ENCODE measurements around the gene DNAH7.

Gene DNAH7

GRCh38 chr2:195871326-195871725 is 197.3 kb downstream of the DNAH7 start:
- in situ Hi-C loops (cut with HindIII; ENCODE audit: low sequenced_read_pairs): no loop called here

DNA sequence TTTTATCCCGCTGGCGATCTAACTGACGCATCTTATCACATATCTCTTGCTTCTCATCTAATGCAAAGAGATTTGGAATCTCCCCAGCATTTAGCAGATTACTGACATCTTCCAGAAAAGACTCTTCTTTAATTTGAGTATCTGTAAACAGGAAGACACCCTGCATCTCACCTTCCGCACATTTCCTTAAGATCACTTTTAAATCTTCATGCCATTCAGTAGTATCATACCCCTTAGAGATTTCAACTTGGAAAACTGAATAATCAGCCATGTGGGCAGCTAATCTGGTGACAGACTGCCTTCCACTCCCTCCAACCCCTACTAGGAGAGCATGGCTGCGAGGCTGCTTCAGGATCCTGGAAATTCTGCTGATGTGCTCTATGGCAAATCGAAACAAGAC is 204.3 kb downstream of the DNAH7 start:
- in situ Hi-C loops (cut with HindIII; ENCODE audit: low sequenced_read_pairs): no loop called here

GRCh38 chr2:195863564-195863963 is 205.1 kb downstream of the DNAH7 start:
- in situ Hi-C loops (cut with HindIII; ENCODE audit: low sequenced_read_pairs): no loop called here

- in situ Hi-C loops (cut with HindIII; ENCODE audit: low sequenced_read_pairs): no loop called here
Observed at GRCh38 chr2:195863121-195863520, 205.5 kb downstream of the DNAH7 start.

DNA sequence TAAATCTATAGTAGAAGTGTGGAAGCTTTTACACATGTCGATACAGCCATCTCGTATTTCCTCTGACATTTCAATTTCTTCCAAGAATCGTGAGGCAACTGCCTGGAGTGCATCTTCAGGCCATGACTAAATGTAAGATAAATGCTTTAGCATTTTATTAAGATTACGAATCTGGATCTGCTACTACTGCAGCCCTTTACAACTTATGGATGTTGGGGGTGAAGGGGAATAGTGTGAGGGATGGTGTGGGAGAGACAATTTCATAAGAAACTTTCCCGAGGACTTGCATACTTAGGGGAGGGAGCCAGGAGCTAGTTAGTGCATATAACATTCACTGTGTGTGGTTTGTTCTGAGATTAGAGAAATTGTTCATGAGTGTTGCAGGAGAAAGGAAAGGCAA is 206.8 kb downstream of the DNAH7 start:
- in situ Hi-C loops (cut with HindIII; ENCODE audit: low sequenced_read_pairs): no loop called here

GRCh38 chr2:195859513-195859912 is 209.1 kb downstream of the DNAH7 start:
- in situ Hi-C loops (cut with HindIII; ENCODE audit: low sequenced_read_pairs): no loop called here

- in situ Hi-C loops (cut with HindIII; ENCODE audit: low sequenced_read_pairs): no loop called here
Observed at GRCh38 chr2:195857132-195857531, 211.5 kb downstream of the DNAH7 start.

- in situ Hi-C loops (cut with HindIII; ENCODE audit: low sequenced_read_pairs): no loop called here
Observed at GRCh38 chr2:195850764-195851163, 217.9 kb downstream of the DNAH7 start.

GRCh38 chr2:195848119-195848899 is 220.3 kb downstream of the DNAH7 start:
- in situ Hi-C loops (cut with HindIII; ENCODE audit: low sequenced_read_pairs): no loop called here

DNA sequence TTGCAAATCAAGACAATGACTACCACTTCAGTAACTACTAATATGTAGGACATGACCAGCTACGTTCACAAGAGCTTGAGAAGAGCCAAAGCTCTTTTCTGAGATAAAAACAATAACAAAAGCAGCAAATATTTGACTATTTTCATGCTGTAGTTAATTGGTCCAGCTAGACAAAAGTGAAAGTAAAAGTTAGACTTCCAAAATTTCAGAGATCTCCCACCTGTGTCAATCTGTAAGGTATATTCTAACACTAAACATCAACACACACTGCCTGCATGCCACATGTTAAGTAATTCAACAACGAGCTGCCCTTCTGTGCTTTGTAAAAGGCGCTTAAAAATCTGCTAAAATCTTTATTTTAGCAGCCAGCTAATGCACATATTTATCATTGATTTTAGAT is 225.7 kb downstream of the DNAH7 start:
- in situ Hi-C loops (cut with HindIII; ENCODE audit: low sequenced_read_pairs): no loop called here

DNA sequence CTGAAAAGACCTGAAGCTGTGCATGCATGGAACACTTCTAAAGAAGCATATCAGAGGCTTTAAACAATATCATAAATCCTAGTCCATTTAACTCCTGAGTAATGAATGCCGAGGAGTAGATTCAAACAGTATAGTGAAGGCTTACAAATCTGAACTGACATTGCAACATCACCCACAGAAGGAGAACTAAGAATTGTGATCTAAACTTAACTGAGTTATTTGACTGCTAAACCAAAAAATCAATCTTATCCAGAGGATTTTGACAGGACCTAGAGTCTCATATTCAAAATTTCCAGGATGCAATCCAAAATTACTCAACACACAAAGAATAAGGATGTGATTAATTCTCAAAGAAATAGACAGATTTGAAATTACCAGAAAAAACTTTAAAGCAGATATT is 230.6 kb downstream of the DNAH7 start:
- in situ Hi-C loops (cut with HindIII; ENCODE audit: low sequenced_read_pairs): no loop called here

DNA sequence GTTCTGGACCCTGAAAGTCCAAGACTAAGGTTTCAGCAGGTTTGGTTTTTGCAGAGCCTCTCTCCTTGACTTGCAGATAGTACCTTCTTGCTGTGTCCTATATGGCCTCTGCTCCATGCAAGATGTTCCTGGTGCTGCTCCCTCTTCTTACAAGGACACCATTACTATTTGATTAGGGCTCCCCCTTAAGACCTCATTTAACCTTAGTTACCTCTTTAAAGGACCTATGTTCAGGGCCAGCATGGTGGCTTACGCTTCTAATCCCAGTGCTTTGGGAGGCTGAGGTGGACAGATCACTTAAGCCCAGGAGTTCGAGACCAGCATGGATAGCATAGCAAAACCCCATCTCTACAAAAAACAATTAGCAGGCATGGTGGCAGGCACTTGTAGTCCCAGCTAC is 232.6 kb downstream of the DNAH7 start:
- in situ Hi-C loops (cut with HindIII; ENCODE audit: low sequenced_read_pairs): no loop called here

- in situ Hi-C loops (cut with HindIII; ENCODE audit: low sequenced_read_pairs): no loop called here
Observed at GRCh38 chr2:195834836-195835235, 233.8 kb downstream of the DNAH7 start.

- in situ Hi-C loops (cut with HindIII; ENCODE audit: low sequenced_read_pairs): no loop called here
Observed at GRCh38 chr2:195830968-195831950, 237.4 kb downstream of the DNAH7 start.

- in situ Hi-C loops (cut with HindIII; ENCODE audit: low sequenced_read_pairs): no loop called here
Observed at GRCh38 chr2:195824478-195824877, 244.2 kb downstream of the DNAH7 start.

- in situ Hi-C loops (cut with HindIII; ENCODE audit: low sequenced_read_pairs): no loop called here
Observed at GRCh38 chr2:195823206-195823605, 245.4 kb downstream of the DNAH7 start.

- in situ Hi-C loops (cut with HindIII; ENCODE audit: low sequenced_read_pairs): no loop called here
Observed at GRCh38 chr2:195821566-195821932, 247.1 kb downstream of the DNAH7 start.

DNA sequence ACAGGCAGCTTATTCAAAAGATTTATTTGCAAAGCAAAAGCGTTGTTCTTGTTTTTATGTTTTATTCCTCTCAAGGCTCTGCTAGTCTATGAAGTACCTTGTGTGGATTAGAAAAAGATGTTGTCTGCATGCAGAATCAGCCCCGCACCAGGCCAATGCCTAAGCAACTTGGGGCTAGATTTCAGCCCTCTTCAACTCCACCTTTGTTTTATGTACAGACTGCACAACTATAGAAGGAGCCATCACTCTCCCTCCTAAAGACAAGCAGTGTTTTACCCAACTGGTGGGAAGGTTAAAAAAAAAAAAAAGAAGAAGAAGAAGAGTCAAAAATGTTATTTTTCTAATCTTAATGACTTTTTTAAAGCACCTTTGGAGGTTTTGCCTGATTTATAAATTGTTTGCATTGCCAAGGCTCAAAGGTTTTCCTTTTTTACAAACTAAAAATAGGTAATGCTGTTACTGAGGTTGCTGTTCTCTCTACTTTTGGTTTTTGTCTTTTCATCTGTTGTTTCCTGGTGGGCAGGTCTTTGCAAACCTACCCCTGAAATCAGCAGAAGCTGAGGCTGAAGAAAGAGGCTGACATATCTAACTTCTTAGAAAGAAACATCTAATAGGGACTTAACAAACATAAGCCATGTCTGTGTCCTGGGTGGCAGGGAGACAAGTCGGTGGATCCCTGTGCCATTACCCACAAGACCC is 247.6 kb downstream of the DNAH7 start:
- in situ Hi-C loops (cut with HindIII; ENCODE audit: low sequenced_read_pairs): no loop called here

DNA sequence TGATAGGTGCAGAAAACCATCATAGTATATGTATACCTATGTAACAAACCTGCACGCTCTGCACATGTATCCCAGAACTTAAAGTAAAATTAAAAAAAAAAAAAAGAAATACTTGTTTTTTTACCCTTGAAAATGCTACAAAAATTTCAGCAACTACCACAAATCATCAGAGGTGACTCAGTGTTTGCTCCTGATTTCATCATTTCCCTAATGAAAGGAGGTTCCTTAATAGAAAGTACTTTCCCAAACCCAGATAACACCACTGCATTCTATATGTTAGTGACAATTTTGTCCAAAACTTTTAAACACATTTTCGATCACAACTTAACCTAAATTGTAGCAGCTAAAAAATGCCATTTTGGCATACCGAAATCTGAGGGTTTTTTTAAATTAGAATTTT is 248.3 kb downstream of the DNAH7 start:
- in situ Hi-C loops (cut with HindIII; ENCODE audit: low sequenced_read_pairs): no loop called here

GRCh38 chr2:195819276-195819675 is 249.4 kb downstream of the DNAH7 start:
- in situ Hi-C loops (cut with HindIII; ENCODE audit: low sequenced_read_pairs): no loop called here

DNA sequence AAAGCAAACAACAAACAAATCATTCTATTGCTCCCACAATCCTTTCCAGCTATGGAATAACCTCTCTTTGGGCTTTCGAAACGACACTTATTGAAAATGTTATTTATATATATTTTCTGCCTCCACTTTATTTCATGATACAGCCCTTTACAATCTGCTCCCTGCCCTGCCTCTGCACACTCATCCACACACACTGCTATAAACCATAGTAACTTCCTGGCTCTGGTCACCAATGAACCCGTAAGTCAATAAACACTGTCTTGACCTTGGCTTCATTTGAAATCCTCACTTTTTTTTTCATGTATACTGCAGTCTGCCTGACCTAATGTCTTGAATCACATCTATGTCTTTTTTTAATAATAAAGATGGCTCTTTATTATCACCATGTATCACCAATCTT is 250.1 kb downstream of the DNAH7 start:
- in situ Hi-C loops (cut with HindIII; ENCODE audit: low sequenced_read_pairs): no loop called here

Data from endothelial cell of hepatic sinusoid (primary cell).